Gastrocnemius medialis (tissue), 4 donors: ENCODE results near the gene MDM2.

Source experiments
- POLR2A ChIP-seq, 2 donors: fragments of 450-650 bp; IDR thresholded peaks; one replicate each; pipeline ENCODE4 v1.6.1; 2017; ENCODE audit warnings: antibody characterized with exemption in 2 of 2, mild to moderate bottlenecking in 2 of 2, moderate library complexity in 2 of 2
- TF ChIP-seq, protein P1 (sequence below), 5 experiments: fragments of 450-650 bp in 3 of 5; fragments of 200-600 bp in 2 of 5; sonication (generic) in 2 of 5; IDR thresholded peaks in 4 of 5; conservative IDR thresholded peaks in 1 of 5; 1 replicate in 4 of 5; 2 replicates in 1 of 5; pipeline ENCODE4 v1.5.1; 2016 to 2019; ENCODE audit warnings: antibody characterized with exemption in 5 of 5, mild to moderate bottlenecking in 3 of 5, moderate library complexity in 3 of 5

DNA sequence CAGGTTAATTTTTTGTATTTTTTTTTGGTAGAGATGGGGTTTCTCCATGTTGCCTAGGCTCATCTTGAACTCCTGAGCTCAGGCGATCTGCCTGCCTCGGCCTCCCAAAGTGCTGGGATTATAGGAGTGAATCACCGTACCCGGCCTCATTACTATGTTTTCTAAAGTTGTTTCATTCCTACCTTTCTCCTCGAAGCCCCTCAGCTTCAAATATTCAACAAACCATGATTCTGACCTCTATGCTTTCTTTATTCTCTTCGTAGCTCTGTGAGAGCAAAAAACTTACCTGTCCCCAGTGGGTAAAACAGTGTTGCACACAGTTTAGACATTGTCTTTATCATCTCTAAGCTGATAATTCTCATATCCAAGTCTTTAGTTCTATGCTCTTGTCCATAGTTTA is 26.2 kb upstream of the MDM2 start:
- TF ChIP-seq, protein P1, sequence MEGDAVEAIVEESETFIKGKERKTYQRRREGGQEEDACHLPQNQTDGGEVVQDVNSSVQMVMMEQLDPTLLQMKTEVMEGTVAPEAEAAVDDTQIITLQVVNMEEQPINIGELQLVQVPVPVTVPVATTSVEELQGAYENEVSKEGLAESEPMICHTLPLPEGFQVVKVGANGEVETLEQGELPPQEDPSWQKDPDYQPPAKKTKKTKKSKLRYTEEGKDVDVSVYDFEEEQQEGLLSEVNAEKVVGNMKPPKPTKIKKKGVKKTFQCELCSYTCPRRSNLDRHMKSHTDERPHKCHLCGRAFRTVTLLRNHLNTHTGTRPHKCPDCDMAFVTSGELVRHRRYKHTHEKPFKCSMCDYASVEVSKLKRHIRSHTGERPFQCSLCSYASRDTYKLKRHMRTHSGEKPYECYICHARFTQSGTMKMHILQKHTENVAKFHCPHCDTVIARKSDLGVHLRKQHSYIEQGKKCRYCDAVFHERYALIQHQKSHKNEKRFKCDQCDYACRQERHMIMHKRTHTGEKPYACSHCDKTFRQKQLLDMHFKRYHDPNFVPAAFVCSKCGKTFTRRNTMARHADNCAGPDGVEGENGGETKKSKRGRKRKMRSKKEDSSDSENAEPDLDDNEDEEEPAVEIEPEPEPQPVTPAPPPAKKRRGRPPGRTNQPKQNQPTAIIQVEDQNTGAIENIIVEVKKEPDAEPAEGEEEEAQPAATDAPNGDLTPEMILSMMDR (IDR thresholded peaks at IDR 0.05 in 4 of 5, conservative IDR thresholded peaks at IDR 0.05 in 1 of 5): no peak
- no peak for TF ChIP-seq POLR2A (IDR thresholded peaks at IDR 0.05)
